Upper lobe of left lung (tissue), 4 donors: ENCODE results near the gene GSTA3.

ENCODE experiments used
- CTCF ChIP-seq, 6 experiments: fragments of 450-650 bp in 4 of 6; fragments of 200-600 bp in 2 of 6; sonication (generic) in 2 of 6; IDR thresholded peaks; one replicate each; pipeline ENCODE4 v1.5.1; 2016 to 2019; ENCODE audit warnings: antibody characterized with exemption in 6 of 6
- EP300 ChIP-seq, 4 donors: sonication (generic); formaldehyde crosslinking; IDR thresholded peaks; one replicate each; pipeline ENCODE4 v1.5.1; 2017; ENCODE audit warnings: antibody characterized with exemption in 4 of 4, control low read depth in 2 of 4
- POLR2A ChIP-seq, 4 donors: fragments of 450-650 bp; IDR thresholded peaks; one replicate each; pipeline ENCODE4 v1.5.1; 2016 to 2017; ENCODE audit warnings: antibody characterized with exemption in 4 of 4, mild to moderate bottlenecking in 2 of 4
- POLR2AphosphoS5 ChIP-seq, 2 donors: sonication (generic); formaldehyde crosslinking; IDR thresholded peaks; one replicate each; pipeline ENCODE4 v1.5.1; 2017; ENCODE audit warnings: antibody characterized with exemption in 2 of 2

DNA sequence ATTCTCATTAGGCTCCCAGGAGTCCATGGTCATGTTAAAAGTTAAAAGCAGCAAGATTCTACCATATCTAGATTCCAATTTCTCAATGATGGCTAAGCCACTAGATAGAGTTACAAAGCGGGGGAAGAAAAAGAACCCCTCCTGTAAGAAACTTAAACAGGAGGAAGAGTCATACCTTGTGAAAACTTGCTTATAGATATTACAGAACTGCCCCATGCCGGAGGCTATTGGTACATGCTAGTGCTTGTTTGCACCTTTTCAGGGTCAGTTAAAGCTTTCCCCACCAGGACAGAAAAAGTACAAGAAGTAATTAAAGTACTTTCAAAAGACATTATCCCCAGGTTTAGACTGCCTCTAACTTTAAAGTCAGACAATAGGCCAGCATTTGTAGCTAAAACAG, 15.5 kb upstream of the GSTA3 start:
- TF ChIP-seq CTCF (IDR thresholded peaks at IDR 0.05) (no peak), POLR2A (IDR thresholded peaks at IDR 0.05) (no peak), EP300 (IDR thresholded peaks at IDR 0.05) (no peak), POLR2AphosphoS5 (IDR thresholded peaks at IDR 0.05) (no peak)
